Thyroid gland (tissue), 4 donors: ENCODE data around the gene PHACTR3. TPM values are rescaled to one million over a fixed set of nuclear protein-coding genes. Genes with fewer than 3 reads are reported as not detected.
"Not testable (repeated sequence)": the region's sequence is repeated elsewhere in the genome, so short reads cannot be mapped to it uniquely, and the experiment has no call there.

Experiments used
- DNase-seq, 2 donors: peaks; one replicate each; pipeline ENCODE4 v3.0.0-alpha.2; 2019
- H3K27ac ChIP-seq, 3 donors: fragments of 200-600 bp; sonication (generic); 1 replicate in 2 of 3; 2 replicates in 1 of 3; pipeline ENCODE4 v1.5.1; 2016 to 2019; ENCODE audit warnings: mild to moderate bottlenecking in 1 of 3, moderate library complexity in 1 of 3
- H3K27me3 ChIP-seq: fragments of 200-600 bp; sonication (generic); one replicate; pipeline ENCODE4 v1.5.1; 2019
- H3K36me3 ChIP-seq, 2 donors: fragments of 200-600 bp; sonication (generic); one replicate each; pipeline ENCODE4 v1.5.1; 2016 to 2019
- H3K4me1 ChIP-seq, 2 donors: fragments of 200-600 bp; sonication (generic); one replicate each; pipeline ENCODE4 v1.5.1; 2017 to 2019
- H3K4me3 ChIP-seq, 3 donors: fragments of 200-600 bp; sonication (generic); replicated peaks in 1 of 3; 1 replicate in 2 of 3; 2 replicates in 1 of 3; pipeline ENCODE4 v1.5.1; 2016; ENCODE audit warnings: mild to moderate bottlenecking in 1 of 3
- H3K9me3 ChIP-seq: fragments of 200-600 bp; sonication (generic); one replicate; pipeline ENCODE4 v1.5.1; 2017
- CTCF ChIP-seq, 6 experiments: fragments of 200-600 bp in 3 of 6; fragments of 450-650 bp in 3 of 6; sonication (generic) in 3 of 6; IDR thresholded peaks; one replicate each; pipeline ENCODE4 v1.5.1; 2016 to 2019; ENCODE audit warnings: antibody characterized with exemption in 6 of 6, mild to moderate bottlenecking in 2 of 6, inconsistent platforms in 1 of 6, moderate library complexity in 1 of 6
- POLR2A ChIP-seq, 2 donors: fragments of 450-650 bp; IDR thresholded peaks; one replicate each; pipeline ENCODE4 v1.6.1; 2017; ENCODE audit warnings: antibody characterized with exemption in 2 of 2, mild to moderate bottlenecking in 2 of 2, moderate library complexity in 1 of 2
- WGBS, 2 donors: methylation state at CpG; one replicate each; pipeline ENCODE4 v1.1.5; 2017; 5-methylcytosine and 5-hydroxymethylcytosine counted together
- intact Hi-C: fragments of 100-400 bp; cut with DNase I; formaldehyde crosslinking; loops from one replicate; pipeline ENCODE4 v1.15.1; 2023
- small RNA-seq: library from RNA; depleted of rRNA; stranded (forward); fragments of <200 nt; gene quantifications from one replicate; pipeline ENCODE3, GENCODE V24; 2016
- total RNA-seq, 4 donors: library from RNA; depleted of rRNA; stranded (reverse); fragments of >200 nt; gene quantifications; one replicate each; pipeline ENCODE4 v1.2.3, GENCODE V29; 2016

Gene PHACTR3
- total RNA-seq, 4 donors from 2014 or later: 2.4 TPM; not detected in 3

DNA sequence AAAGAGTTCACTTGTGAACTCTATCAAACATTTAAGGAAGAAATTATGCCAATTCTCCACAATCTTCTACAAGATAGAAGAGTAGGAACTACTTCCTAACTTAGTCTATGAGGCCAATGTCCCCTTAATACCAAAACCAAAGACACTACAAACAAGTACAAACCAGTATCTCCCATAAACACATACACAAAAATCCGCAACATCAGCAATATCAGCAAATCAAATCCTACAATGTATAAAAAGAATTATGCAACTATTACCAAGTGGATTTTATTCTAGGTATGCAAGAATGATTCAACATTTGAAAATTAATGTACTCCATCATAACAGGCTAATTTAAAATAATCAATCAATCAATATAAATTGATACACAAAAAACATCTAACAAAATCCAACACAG lies 283.7 kb downstream of the PHACTR3 start:
- TF ChIP-seq CTCF (IDR thresholded peaks at IDR 0.05): no peak
- TF ChIP-seq POLR2A (IDR thresholded peaks at IDR 0.05): no peak
- Histone ChIP-seq H3K27me3 (no peaks in the 10 kb centered on the region), H3K4me3 (no peak overlapping the region), H3K36me3 (no peaks in the 10 kb centered on the region), H3K9me3 (no peaks in the 10 kb centered on the region), H3K27ac (no peak overlapping the region), H3K4me1 (no peaks in the 10 kb centered on the region)
- DNase-seq: no peak
- intact Hi-C loops: no loop called here
- WGBS, 2 donors: 98 to 100% methylated on average over 1 of the region's 1 CpG

DNA sequence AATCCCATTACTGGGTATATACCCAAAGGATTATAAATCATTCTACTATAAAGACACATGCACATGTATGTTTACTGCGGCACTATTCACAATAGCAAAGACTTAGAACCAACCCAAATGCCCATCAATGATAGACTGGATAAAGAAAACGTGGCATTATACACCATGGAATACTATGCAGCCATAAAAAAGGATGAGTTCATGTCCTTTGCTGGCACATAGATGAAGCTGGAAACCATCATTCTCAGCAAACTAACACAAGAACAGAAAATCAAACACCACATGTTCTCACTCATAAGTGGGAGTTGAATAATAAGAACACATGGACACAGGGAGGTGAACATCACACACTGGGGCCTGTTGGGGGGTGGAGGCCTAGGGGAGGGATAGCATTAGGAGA lies 285.7 kb downstream of the PHACTR3 start:
- H3K27me3 ChIP-seq, H3K4me1 ChIP-seq, intact Hi-C loops, H3K9me3 ChIP-seq, H3K36me3 ChIP-seq, DNase-seq, H3K4me3 ChIP-seq, H3K27ac ChIP-seq: not testable (repeated sequence)
- 87 to 90% methylated on average over 2 of the region's 2 CpGs for WGBS, 2 donors

DNA sequence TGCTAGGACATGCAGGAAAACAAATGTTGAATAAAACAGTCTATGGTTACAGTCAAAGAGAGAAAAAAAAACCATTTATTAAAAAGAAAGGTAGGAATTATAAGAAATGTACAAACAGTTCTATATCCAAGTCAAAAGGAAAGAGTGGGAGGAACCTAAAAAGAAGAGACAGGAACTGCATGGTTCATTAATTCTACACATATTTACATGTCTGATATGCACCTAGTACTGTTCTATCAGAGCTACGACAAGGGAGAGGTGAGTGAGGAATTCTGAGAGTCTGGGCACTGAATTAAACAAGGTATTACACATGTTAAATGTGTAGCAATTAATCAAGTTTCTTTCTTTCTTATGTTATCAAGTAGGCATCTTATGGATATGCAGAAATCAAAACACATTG lies 287.2 kb downstream of the PHACTR3 start:
- intact Hi-C loops: no loop called here
- Histone ChIP-seq H3K4me1 (no peaks in the 10 kb centered on the region), H3K27ac (no peak overlapping the region), H3K4me3 (no peak overlapping the region), H3K9me3 (no peaks in the 10 kb centered on the region), H3K27me3 (no peaks in the 10 kb centered on the region), H3K36me3 (no peaks in the 10 kb centered on the region)
- TF ChIP-seq POLR2A (IDR thresholded peaks at IDR 0.05): no peak
- TF ChIP-seq CTCF (IDR thresholded peaks at IDR 0.05): no peak
- 73 to 79% methylated on average over 1 of the region's 1 CpG for WGBS, 2 donors
- no peak for DNase-seq

- 93 to 95% methylated on average over 1 of the region's 1 CpG for WGBS, 2 donors
- intact Hi-C loops: no loop called here
- H3K4me3 ChIP-seq: no peak overlapping the region
- TF ChIP-seq POLR2A (IDR thresholded peaks at IDR 0.05): no peak
- TF ChIP-seq CTCF (IDR thresholded peaks at IDR 0.05): no peak
- no peaks in the 10 kb centered on the region for H3K4me1 ChIP-seq
- H3K27me3 ChIP-seq: no peaks in the 10 kb centered on the region
- H3K27ac ChIP-seq: no peak overlapping the region
- H3K9me3 ChIP-seq: no peaks in the 10 kb centered on the region
- no peak for DNase-seq
- H3K36me3 ChIP-seq: no peaks in the 10 kb centered on the region
Observed at GRCh38 chr20:59895908-59896307, 291.6 kb downstream of the PHACTR3 start.

Small RNA genes within 50 kb of the gene (small RNA-seq; reads per million reads assigned to genes)
- gene RNU7-141P: not detected
